Activated T-cell treated with anti-CD3 and anti-CD28 coated beads, Interleukin-2, amount 50 U/mL, for 72 hours (primary cell): ENCODE measurements around the gene EIF3L. TPM values are rescaled to one million over a fixed set of nuclear protein-coding genes. Genes with fewer than 3 reads are reported as not detected.

ENCODE experiments used
- ATAC-seq, 2 donors: fragments of 150-1000 bp; cut with Tn5 transposase; replicated peaks in 1 of 2; 2 replicates each; pipeline ENCODE4 v1.10.0; 2021; ENCODE audit warnings: moderate library complexity in 2 of 2, mild to moderate bottlenecking in 1 of 2
- DNase-seq, 2 donors: peaks; one replicate each; pipeline ENCODE4 v3.0.0; 2021 to 2022; ENCODE audit warnings: mixed read lengths in 1 of 2
- H3K27ac Mint-ChIP-seq: one replicate; pipeline ENCODE4 v1.8.0; 2022; ENCODE audit warnings: mild to moderate bottlenecking, moderate library complexity, mixed read lengths
- H3K27me3 Mint-ChIP-seq: one replicate; pipeline ENCODE4 v1.8.0; 2022; ENCODE audit warnings: low read depth, mixed read lengths
- H3K36me3 Mint-ChIP-seq, 2 donors: one replicate each; pipeline ENCODE4 v1.8.0; 2022; ENCODE audit warnings: mixed read lengths in 2 of 2, mild to moderate bottlenecking in 1 of 2; ENCODE audit not compliant: insufficient read depth in 2 of 2
- H3K4me1 Mint-ChIP-seq: one replicate; pipeline ENCODE4 v1.8.0; 2022; ENCODE audit warnings: low read depth, mixed read lengths
- H3K4me3 Mint-ChIP-seq, 2 donors: one replicate each; pipeline ENCODE4 v1.8.0; 2022; ENCODE audit warnings: mild to moderate bottlenecking in 2 of 2, mixed read lengths in 2 of 2, moderate library complexity in 2 of 2
- H3K9me3 Mint-ChIP-seq, 2 donors: one replicate each; pipeline ENCODE4 v1.8.0; 2022; ENCODE audit warnings: mixed read lengths in 2 of 2
- total RNA-seq, 2 donors: library from RNA; stranded (reverse); gene quantifications; one replicate each; pipeline ENCODE4 v1.2.3, GENCODE V29; 2022

Gene EIF3L
- total RNA-seq, 2 donors from 2014 or later: 826 to 905 TPM

GRCh38 chr22:37822079-37822833 lies 27.0 kb upstream of the EIF3L start:
- Mint-ChIP-seq H3K4me3 (no peak overlapping the region), H3K27ac (no peak overlapping the region), H3K9me3 (no peaks in the 10 kb centered on the region), H3K4me1 (peaks cover 6% of the 10 kb centered on the region), H3K36me3 (no peaks in the 10 kb centered on the region), H3K27me3 (peaks cover 42% of the 10 kb centered on the region)
- ATAC-seq (no peak), DNase-seq (no peak)

DNA sequence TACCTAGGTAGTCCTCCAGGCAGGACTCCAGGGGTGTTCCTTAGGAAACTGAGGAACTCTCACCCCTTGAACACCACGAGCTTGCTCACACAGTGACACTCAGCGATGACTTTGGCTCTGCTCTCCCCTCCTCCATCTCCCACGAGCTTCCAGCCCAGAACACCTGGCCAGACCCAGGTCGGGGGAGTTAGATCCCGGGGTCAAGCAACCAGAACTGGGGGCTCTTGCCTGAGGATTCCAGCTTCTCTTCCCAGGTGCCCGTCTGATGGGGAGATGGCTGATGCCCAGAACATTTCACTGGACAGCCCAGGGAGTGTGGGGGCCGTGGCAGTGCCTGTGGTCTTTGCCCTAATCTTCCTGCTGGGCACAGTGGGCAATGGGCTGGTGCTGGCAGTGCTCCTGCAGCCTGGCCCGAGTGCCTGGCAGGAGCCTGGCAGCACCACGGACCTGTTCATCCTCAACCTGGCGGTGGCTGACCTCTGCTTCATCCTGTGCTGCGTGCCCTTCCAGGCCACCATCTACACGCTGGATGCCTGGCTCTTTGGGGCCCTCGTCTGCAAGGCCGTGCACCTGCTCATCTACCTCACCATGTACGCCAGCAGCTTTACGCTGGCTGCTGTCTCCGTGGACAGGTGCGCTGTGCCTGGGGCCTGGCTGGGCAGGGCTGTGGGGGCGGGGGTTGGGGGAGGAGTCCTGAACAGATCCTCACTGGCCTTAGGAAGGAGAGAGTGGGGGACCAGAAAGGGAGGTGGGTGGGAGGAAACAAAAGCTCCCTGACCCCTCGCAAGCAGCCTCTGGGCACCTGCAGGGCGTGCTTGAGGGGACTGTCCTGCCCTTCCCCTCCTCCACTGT lies 25.9 kb upstream of the EIF3L start, which contains the start of gene GALR3:
Gene GALR3 (plus strand): TSS at position 249 of the 852 bp plus-strand sequence. CDS start 25 bp downstream, at position 274.
- no peak for ATAC-seq
- Mint-ChIP-seq H3K4me3 (peak within 1 kb of the TSS; percentile 47), H3K27ac (no peak within 1 kb of the TSS), H3K4me1 (peaks cover 6% of the 10 kb centered on the region), H3K9me3 (no peaks in the 10 kb centered on the region), H3K36me3 (peaks cover 0 to 2% of the 10 kb centered on the region in 2 donors), H3K27me3 (peaks cover 42% of the 10 kb centered on the region)
- no peak for DNase-seq

GRCh38 chr22:37824674-37825641 lies 24.3 kb upstream of the EIF3L start:
- H3K27me3 Mint-ChIP-seq: peaks cover 32% of the 10 kb centered on the region
- peak; percentile 38 to 47 for DNase-seq

GRCh38 chr22:37827056-37827455 lies 22.2 kb upstream of the EIF3L start:
- H3K27ac Mint-ChIP-seq: no peak overlapping the region
- no peak for ATAC-seq
- H3K27me3 Mint-ChIP-seq: peaks cover 20% of the 10 kb centered on the region
- no peaks in the 10 kb centered on the region for H3K4me1 Mint-ChIP-seq
- H3K9me3 Mint-ChIP-seq: no peaks in the 10 kb centered on the region
- no peak overlapping the region for H3K4me3 Mint-ChIP-seq
- H3K36me3 Mint-ChIP-seq: peaks cover 0 to 3% of the 10 kb centered on the region in 2 donors
- DNase-seq: no peak

More at GRCh38 chr22:37824674-37825641, 24.3 kb upstream of the EIF3L start:
- peaks cover 0 to 2% of the 10 kb centered on the region in 2 donors for H3K36me3 Mint-ChIP-seq
- peak overlapping the region; percentile 78 for H3K4me3 Mint-ChIP-seq
- H3K4me1 Mint-ChIP-seq: no peaks in the 10 kb centered on the region
- peak; percentile 77 to 80 for ATAC-seq
- no peaks in the 10 kb centered on the region for H3K9me3 Mint-ChIP-seq
- H3K27ac Mint-ChIP-seq: no peak overlapping the region

DNA sequence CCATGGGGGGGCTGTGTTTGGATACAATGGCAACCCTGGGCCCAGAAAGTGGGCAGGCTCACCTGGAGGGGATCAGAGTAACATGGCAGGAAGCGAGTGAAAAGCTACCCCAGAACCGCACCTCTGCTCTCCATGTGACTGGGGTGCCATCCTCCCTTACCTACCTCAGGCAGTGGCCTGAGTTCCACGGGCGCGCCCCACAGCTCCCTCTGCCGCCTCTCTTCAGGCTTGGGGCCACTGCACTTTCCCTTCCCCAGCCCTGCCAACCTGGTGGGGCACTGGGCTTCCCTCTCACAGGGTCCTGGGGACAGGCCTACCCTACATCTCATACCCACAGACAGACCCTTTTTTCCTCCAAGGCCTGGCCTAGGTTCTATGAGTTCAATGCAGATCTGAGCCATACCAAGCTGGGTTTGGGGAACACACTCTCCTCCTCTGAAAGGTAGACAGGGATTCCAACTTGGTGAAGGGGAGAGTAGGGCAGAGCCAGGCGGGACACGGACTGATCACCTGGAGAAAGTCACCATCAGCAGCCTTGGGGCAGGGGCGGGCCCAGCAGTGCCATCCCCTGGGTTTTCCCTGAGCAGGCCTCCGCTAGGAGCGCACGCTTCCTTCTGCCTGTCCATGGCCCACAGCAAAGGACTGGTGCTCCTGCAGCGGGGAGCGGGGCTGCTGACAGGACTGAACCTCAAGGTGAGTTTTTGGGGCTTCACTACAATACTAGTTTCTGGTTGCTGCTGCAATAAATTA lies 19.0 kb upstream of the EIF3L start:
- Mint-ChIP-seq H3K9me3 (no peaks in the 10 kb centered on the region), H3K36me3 (peaks cover 0 to 3% of the 10 kb centered on the region in 2 donors), H3K4me1 (no peaks in the 10 kb centered on the region), H3K27me3 (no peaks in the 10 kb centered on the region), H3K4me3 (no peak overlapping the region), H3K27ac (no peak overlapping the region)
- DNase-seq (no peak), ATAC-seq (no peak)

GRCh38 chr22:37831472-37831871 lies 17.7 kb upstream of the EIF3L start:
- Mint-ChIP-seq H3K27ac (no peak overlapping the region), H3K9me3 (no peaks in the 10 kb centered on the region), H3K36me3 (peaks cover 0 to 3% of the 10 kb centered on the region in 2 donors), H3K27me3 (no peaks in the 10 kb centered on the region), H3K4me1 (no peaks in the 10 kb centered on the region), H3K4me3 (no peak overlapping the region)
- ATAC-seq: no peak
- no peak for DNase-seq

DNA sequence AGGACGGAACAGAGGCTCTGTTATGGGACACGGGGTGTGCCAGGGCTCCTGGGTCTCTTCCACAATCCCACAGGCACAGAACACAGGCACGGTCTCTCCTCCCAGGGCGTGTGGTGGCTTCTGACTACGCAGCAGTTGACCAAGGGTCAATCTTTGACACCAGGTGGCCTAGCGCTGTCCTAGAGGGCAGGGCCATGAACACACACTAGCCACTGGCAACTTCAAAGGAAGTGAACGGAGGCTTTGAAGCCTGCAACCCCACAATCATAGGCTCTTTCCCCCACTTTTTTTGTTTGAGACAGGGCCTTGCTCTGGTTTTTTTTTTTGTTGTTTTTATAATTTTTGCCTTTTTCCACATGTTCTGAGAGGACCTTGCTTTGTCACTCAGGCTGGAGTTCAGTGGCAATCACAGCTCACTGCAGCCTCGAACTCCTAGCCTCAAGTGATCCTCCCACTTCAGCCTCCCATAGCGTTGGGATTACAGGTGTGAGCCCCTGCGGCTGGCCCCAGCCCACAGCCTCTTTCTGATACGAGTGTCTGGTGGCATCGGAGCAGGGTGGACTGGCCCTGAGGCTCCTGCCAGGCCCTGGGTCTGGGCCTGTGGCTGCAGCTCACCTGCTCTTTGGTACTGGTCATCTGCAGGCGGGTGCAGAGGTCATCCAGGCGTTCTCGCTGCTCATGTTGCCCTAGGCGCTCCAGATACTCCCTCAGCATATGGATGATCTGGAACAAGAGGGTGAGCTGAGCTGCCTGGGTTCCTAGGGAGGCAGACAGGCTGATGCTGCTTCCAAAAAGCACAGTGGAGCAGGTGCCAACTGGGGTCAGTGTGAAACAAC lies 17.0 kb upstream of the EIF3L start:
- no peaks in the 10 kb centered on the region for H3K4me1 Mint-ChIP-seq
- ATAC-seq (no peak), DNase-seq (no peak)
- no peaks in the 10 kb centered on the region for H3K9me3 Mint-ChIP-seq
- H3K27me3 Mint-ChIP-seq: no peaks in the 10 kb centered on the region
- H3K4me3 Mint-ChIP-seq: no peak overlapping the region
- H3K36me3 Mint-ChIP-seq: peaks cover 0 to 3% of the 10 kb centered on the region in 2 donors
- no peak overlapping the region for H3K27ac Mint-ChIP-seq

GRCh38 chr22:37842015-37842793 lies 7.0 kb upstream of the EIF3L start:
- H3K27me3 Mint-ChIP-seq: no peaks in the 10 kb centered on the region
- no peaks in the 10 kb centered on the region for H3K9me3 Mint-ChIP-seq
- ATAC-seq (no peak), DNase-seq (no peak)
- H3K27ac Mint-ChIP-seq: no peak overlapping the region
- H3K4me3 Mint-ChIP-seq: peak overlapping the region; percentile 68 to 71
- peaks cover 29% of the 10 kb centered on the region for H3K4me1 Mint-ChIP-seq
- H3K36me3 Mint-ChIP-seq: peaks cover 0 to 4% of the 10 kb centered on the region in 2 donors

DNA sequence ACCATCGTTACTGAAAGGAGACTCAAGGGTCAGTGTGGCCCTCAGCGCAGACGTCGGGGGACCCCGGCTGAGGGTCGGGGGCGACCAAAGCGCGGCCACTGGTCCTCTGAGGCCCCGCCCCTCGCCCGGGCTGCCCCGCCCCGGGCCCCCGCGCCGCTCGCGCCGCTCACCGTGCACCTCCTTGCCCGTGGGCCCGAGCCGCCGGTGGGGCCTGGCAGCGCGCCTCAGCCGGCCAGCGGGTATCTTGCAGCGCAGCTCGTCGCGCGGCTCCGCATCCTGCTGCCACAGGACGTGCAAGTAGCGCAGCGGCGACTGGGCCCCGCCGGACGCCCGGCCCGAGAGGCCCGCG lies 5.5 kb upstream of the EIF3L start:
- Mint-ChIP-seq H3K36me3 (peaks cover 2 to 7% of the 10 kb centered on the region in 2 donors), H3K27me3 (no peaks in the 10 kb centered on the region), H3K27ac (peak overlapping the region; percentile 89)

DNA sequence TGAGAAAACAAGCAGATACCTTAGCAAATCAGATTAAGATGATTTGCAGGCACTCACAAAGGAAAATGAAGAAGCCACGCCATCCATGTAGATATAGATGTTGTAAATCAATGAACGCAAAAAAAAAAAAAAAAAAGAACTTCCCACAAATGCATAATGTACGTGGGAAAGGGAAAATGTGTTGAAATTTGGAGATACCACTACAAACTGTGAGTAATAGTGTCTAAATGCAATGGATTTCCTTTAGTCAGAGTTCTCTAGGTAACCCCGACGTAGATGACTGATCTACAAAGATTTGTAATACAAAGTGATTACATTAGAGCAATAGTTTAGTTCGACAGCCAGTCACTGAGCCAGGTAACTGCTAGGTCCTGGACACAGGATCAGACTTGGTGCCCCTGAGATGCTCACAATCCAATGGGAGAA lies 4.3 kb upstream of the EIF3L start:
- DNase-seq (no peak), ATAC-seq (no peak)
- peak overlapping the region; percentile 73 for H3K27ac Mint-ChIP-seq
- H3K36me3 Mint-ChIP-seq: peaks cover 7 to 14% of the 10 kb centered on the region in 2 donors
- H3K27me3 Mint-ChIP-seq: no peaks in the 10 kb centered on the region
- peaks cover 49% of the 10 kb centered on the region for H3K4me1 Mint-ChIP-seq
- H3K9me3 Mint-ChIP-seq: no peaks in the 10 kb centered on the region
- peak overlapping the region; percentile 88 to 98 for H3K4me3 Mint-ChIP-seq

More for the DNA sequence above, 5.5 kb upstream of the EIF3L start:
- Mint-ChIP-seq H3K4me1 (peaks cover 44% of the 10 kb centered on the region), H3K9me3 (no peaks in the 10 kb centered on the region), H3K4me3 (peak overlapping the region; percentile 88 to 98)
- DNase-seq: peak; percentile 67 to 68
- peak; percentile 52 to 53 for ATAC-seq

DNA sequence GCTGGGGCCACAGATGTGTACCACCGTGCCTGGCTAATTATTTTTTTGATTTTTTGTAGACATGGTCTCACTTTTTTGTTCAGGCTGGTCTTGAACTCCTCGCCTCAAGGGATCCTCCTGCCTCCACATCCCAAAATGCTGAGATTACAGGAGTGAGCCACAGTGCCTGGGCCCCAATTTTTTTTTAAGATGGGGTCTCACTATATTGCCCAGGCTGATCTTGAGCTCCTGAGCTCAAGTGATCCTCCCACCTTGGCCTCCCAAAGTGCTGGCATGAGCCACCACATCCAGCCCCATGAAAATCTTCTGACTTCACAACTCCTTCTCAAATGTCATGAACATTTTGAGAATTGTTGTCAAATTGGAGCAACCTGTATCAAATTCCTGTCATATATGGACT lies 2.8 kb upstream of the EIF3L start:
- H3K36me3 Mint-ChIP-seq: peaks cover 7 to 20% of the 10 kb centered on the region in 2 donors
- no peaks in the 10 kb centered on the region for H3K27me3 Mint-ChIP-seq
- DNase-seq (no peak), ATAC-seq (no peak)
- no peak overlapping the region for H3K27ac Mint-ChIP-seq
- peaks cover 62% of the 10 kb centered on the region for H3K4me1 Mint-ChIP-seq
- no peaks in the 10 kb centered on the region for H3K9me3 Mint-ChIP-seq
- H3K4me3 Mint-ChIP-seq: no peak overlapping the region
